Motor neuron (in vitro differentiated cells): ENCODE results near the gene PACRG. TPM values are rescaled to one million over a fixed set of nuclear protein-coding genes. Genes with fewer than 3 reads are reported as not detected.

Source experiments
- ATAC-seq, 8 experiments: fragments of 200-7000 bp; cut with Tn5 transposase; replicated peaks in 6 of 8; 2 replicates each; pipeline ENCODE4 v1.8.0; 2021; ENCODE audit warnings: mild to moderate bottlenecking in 8 of 8, moderate library complexity in 8 of 8
- H3K27ac ChIP-seq, 2 donors: fragments of 250-450 bp; sonication (Bioruptor Pico); 2 replicates each; pipeline ENCODE4 v1.9.0; 2021; ENCODE audit warnings: antibody characterized with exemption in 2 of 2, mild to moderate bottlenecking in 2 of 2, moderate library complexity in 1 of 2
- H3K4me1 ChIP-seq, 2 donors: fragments of 250-450 bp; sonication (Bioruptor Pico); replicated peaks in 1 of 2; 2 replicates each; pipeline ENCODE4 v1.6.1; 2021; ENCODE audit warnings: antibody characterized with exemption in 2 of 2, mild to moderate bottlenecking in 2 of 2, moderate library complexity in 1 of 2
- H3K4me3 ChIP-seq, 5 donors: fragments of 250-450 bp; sonication (Bioruptor Pico); 2 replicates each; pipeline ENCODE4 v1.9.0; 2021; ENCODE audit warnings: antibody characterized with exemption in 5 of 5, mild to moderate bottlenecking in 5 of 5, moderate library complexity in 4 of 5
- WGBS, 10 experiments: fragments of 450-650 bp; shearing (Covaris generic); methylation state at CpG; one replicate each; pipeline ENCODE4 v1.0.0; 2022; 5-methylcytosine and 5-hydroxymethylcytosine counted together
- in situ Hi-C, 9 experiments: fragments of 400-800 bp; cut with MboI; loops; one replicate each; pipeline ENCODE4 v1.15.0; 2021; ENCODE audit warnings: low sequenced_read_pairs in 9 of 9, low pct_unique_long_range_greater_than_20kb in 2 of 9; ENCODE audit not compliant: unreplicated experiment in 9 of 9
- total RNA-seq, 8 experiments: library from RNA; unstranded; fragments of 300-600 nt; gene quantifications; 2 replicates each; pipeline versions ENCODE4 v1.2.3 to v1.2.4, GENCODE V29; 2022

Gene PACRG
- total RNA-seq, 8 experiments from 2014 or later = 4.7 to 47.9 (median 11.9) TPM; not detected in 3

DNA sequence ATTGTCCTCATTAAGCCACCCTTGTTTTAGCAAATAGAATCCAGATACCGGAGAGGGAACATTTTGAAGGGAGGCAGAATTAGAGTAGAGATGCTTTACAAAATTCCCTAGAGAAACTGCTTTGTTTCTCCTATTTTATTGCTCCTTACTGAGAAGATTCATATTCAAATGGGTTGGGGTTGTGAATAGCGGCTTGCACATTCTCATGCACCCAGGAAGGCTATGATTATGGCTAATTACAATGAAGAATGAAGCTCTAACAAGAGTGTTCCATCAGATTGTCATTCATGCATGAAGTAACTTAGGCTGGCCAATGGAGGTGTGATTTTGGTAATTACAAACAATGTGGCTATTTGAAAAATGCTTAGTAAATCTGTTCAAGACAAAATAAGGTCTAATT lies 129.6 kb downstream of the PACRG start:
- Histone ChIP-seq H3K4me3 (peak overlapping the region in 4 of 5 donors; percentile 3 to 31 (median 23)), H3K4me1 (peaks cover 47 to 56% of the 10 kb centered on the region in 2 donors), H3K27ac (peak overlapping the region; percentile 80 to 86)
- peak; percentile 35 to 71 (median 56) for ATAC-seq
- in situ Hi-C loops = loop anchor here in 4 of 9 experiments (25.0 kb wide), 1 partner anchor 555 kb away; the partner anchor contains the start of gene QKI (in 4 of the 4)
- 0 to 19% (median 8%) methylated on average over 1 to 2 of the region's 2 CpGs; no CpG with 5 or more reads in 3 of the 10 experiments for WGBS, 10 experiments

DNA sequence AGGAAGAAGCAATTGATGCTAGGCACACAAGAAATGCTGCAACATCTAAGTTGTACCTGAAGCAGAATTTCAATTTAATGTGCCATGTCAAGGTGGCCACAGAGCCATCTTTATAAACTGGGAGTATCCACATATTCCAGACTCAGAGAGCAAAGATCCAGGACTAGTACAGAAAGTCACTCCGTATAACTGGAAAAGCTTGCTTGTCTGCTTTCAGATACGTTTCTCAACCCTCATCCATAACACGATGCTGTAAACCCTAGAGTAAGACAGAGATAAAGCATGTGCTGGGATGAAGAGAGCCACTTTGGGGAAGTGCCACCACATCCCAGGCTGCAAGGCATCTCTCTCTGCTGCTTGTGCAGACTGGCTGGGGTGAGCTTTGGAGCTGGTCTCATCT lies 134.7 kb downstream of the PACRG start:
- no peak overlapping the region for H3K27ac ChIP-seq
- peaks cover 14 to 19% of the 10 kb centered on the region in 2 donors for H3K4me1 ChIP-seq
- in situ Hi-C loops = loop anchor here in 4 of 9 experiments (25.0 kb wide), 1 partner anchor 550 kb away; the partner anchor contains the start of gene QKI (in 4 of the 4)
- no peak overlapping the region for H3K4me3 ChIP-seq
- peak in 1 of 8 experiments; percentile 14 for ATAC-seq
- WGBS, 10 experiments = 33 to 100% (median 86%) methylated on average over 1 to 3 of the region's 3 CpGs; no CpG with 5 or more reads in 3 of the 10 experiments

DNA sequence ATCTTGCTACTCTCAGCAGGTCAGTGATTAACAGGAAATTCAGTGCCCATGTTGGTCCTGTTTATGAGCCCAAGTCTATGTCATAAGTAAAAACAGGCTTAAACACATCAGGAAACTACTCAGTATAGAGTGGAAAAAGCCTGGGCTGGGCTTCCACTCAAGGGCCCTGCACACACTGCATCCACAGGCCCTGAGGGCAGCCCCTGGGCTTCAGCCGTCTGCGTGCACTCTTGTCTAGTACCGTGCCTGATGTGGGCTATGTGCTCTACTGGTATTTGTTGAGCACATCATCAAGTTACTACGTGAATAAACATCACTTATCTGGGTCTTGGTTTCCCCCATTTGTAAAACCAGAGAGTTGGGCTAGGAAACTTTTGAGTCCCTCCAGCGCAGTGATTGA lies 135.2 kb downstream of the PACRG start:
- H3K4me1 ChIP-seq = peaks cover 9 to 14% of the 10 kb centered on the region in 2 donors
- in situ Hi-C loops = loop anchor here in 4 of 9 experiments (25.0 kb wide), 1 partner anchor 549 kb away; the partner anchor contains the start of gene QKI (in 4 of the 4)
- 40 to 100% (median 94%) methylated on average over 1 to 5 of the region's 5 CpGs; no CpG with 5 or more reads in 2 of the 10 experiments for WGBS, 10 experiments
- H3K4me3 ChIP-seq = no peak overlapping the region
- no peak for ATAC-seq
- H3K27ac ChIP-seq = no peak overlapping the region

DNA sequence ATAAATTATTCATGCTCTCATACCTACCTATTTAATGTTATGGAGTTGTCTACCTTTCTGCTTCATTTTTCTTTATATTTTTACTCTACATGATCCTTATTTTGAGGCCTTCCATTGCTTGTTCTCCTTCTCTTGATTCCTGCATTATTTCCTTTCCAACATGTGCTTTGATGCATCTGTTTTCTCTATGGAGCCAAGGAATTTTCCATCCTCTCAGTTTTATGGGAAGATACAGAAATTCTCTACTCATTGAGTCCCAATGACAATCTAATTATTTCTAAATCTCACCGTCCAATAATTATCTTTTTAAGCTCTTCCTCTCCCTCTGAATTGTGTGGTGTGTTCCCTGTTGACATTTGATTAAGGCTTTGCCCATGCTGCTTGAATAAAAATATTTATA lies 136.0 kb downstream of the PACRG start:
- 0 to 100% (median 93%) methylated on average over 1 of the region's 1 CpG; no CpG with 5 or more reads in 1 of the 10 experiments for WGBS, 10 experiments

DNA sequence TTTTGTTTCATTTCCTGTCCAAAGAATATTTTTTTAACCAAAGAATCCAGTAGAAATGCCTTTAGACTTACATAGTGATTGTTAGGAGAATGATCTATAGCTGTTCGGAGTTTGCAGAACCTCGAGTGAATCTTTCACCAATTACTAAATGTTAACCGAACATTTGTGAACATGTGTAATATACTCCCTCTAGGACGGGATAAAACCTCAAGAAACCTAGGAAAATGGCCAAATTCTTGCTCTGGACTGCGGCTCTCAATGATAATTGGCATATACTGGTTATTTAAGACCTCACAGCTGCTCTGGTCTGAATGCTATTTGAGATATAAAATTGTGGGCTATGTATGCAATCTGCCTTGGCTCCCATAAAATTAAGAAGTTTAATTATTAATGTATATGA lies 137.1 kb downstream of the PACRG start:
- WGBS, 10 experiments = 35 to 100% (median 82%) methylated on average over 2 to 5 of the region's 5 CpGs; no CpG with 5 or more reads in 1 of the 10 experiments
- H3K4me3 ChIP-seq = no peak overlapping the region
- H3K4me1 ChIP-seq = peaks cover 5 to 9% of the 10 kb centered on the region in 2 donors
- in situ Hi-C loops = loop anchor here in 4 of 9 experiments (25.0 kb wide), 1 partner anchor 547 kb away; the partner anchor contains the start of gene QKI (in 4 of the 4)
- H3K27ac ChIP-seq = no peak overlapping the region
- no peak for ATAC-seq

More for the DNA sequence above, 136.0 kb downstream of the PACRG start:
- Histone ChIP-seq H3K4me1 (peaks cover 5 to 9% of the 10 kb centered on the region in 2 donors), H3K4me3 (no peak overlapping the region), H3K27ac (no peak overlapping the region)
- no peak for ATAC-seq
- in situ Hi-C loops = loop anchor here in 4 of 9 experiments (25.0 kb wide), 1 partner anchor 548 kb away; the partner anchor contains the start of gene QKI (in 4 of the 4)

DNA sequence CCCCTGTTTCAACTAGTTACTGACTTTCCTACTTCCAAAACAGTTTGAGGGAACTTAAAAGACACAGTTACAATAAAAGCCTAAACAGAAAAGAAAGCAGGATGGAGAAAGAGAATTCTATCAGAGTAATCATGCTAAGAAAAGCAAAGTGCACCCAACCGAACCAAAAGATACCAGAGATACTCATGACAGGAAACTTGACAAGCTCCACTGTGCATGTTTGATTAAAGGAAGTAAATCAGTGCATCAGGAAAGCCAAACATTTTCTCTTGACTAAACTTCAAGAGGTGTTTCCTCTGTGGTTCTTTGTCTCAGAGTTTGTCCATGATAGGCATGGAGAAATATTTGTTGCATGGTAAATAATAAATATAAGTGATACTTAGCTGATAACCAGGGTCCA lies 138.9 kb downstream of the PACRG start:
- WGBS, 10 experiments = 38 to 100% (median 58%) methylated on average over 1 of the region's 1 CpG; no CpG with 5 or more reads in 3 of the 10 experiments
- ATAC-seq = no peak
- Histone ChIP-seq H3K27ac (no peak overlapping the region), H3K4me1 (no peaks in the 10 kb centered on the region), H3K4me3 (no peak overlapping the region)
- in situ Hi-C loops = loop anchor here in 4 of 9 experiments (25.0 kb wide), 1 partner anchor 546 kb away; the partner anchor contains the start of gene QKI (in 4 of the 4)

DNA sequence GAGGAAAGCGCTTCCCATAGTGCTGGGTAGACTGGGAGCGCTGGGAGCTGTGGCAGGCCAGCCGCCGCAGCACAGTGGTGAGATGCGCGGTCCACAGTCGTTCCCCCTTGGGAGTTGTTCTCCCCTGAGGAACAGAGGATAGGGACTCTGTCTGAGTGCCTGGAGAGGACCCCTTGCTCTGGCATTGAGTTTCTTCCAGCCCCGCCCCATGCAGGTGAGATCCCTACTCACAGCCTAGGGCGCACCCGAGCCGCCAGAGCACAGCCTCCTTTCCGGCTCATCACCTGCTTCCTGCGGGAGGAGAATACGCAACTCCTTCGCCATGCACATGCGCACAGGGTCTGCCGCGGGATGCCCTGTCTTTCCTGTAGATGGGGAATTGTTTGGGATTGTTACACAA lies 140.6 kb downstream of the PACRG start:
- no peak overlapping the region for H3K27ac ChIP-seq
- H3K4me1 ChIP-seq = no peaks in the 10 kb centered on the region
- no peak overlapping the region for H3K4me3 ChIP-seq
- in situ Hi-C loops = loop anchor here in 4 of 9 experiments (25.0 kb wide), 1 partner anchor 544 kb away; the partner anchor contains the start of gene QKI (in 4 of the 4)
- no peak for ATAC-seq
- 91 to 100% (median 93%) methylated on average over 3 to 9 of the region's 18 CpGs; no CpG with 5 or more reads in 5 of the 10 experiments for WGBS, 10 experiments

DNA sequence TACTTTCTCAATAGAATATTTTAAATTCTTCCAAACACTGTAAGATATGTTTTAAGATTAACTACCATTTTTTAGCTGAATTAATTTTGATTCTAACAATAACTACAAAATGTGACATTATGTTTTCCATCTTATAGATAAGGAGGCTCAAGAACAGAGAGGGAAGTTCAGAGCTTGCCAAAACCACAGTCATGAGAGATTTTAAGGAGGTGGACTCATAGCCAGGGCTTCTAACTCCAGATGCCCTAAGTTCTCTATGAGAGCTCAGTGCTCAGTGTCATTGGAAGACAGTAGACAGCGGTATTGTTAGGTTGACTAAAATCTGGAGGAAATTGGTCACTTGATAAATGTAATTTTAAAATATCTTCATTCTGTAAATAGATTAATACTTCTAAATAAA lies 144.2 kb downstream of the PACRG start:
- WGBS, 10 experiments = 64 to 100% (median 95%) methylated on average over 1 of the region's 1 CpG; no CpG with 5 or more reads in 4 of the 10 experiments

DNA sequence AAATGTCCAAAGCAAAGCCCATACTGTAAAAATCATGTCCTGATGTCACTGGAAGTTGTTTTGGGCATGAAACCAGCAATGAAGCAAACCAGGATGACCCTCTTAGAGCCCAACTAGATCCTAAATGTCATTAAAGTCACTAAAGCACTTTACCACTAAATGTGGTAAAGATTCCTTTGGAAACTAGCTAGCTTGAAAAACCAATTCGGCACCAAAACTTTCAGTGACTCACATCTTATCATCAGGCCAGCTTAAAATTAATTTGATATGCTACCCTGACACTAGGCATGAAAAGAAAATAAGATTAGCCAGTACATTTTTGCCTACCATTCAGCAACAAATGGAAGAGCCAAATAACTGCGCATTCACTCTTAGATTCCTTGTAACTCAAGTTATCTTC lies 145.8 kb downstream of the PACRG start:
- Histone ChIP-seq H3K4me1 (no peaks in the 10 kb centered on the region), H3K4me3 (no peak overlapping the region), H3K27ac (no peak overlapping the region)
- ATAC-seq = no peak
- WGBS, 10 experiments = 29 to 100% (median 78%) methylated on average over 1 to 2 of the region's 2 CpGs; no CpG with 5 or more reads in 2 of the 10 experiments
- in situ Hi-C loops = loop anchor here in 4 of 9 experiments (25.0 kb wide), 1 partner anchor 539 kb away; the partner anchor contains the start of gene QKI (in 4 of the 4)

More for the DNA sequence above, 144.2 kb downstream of the PACRG start:
- in situ Hi-C loops = loop anchor here in 4 of 9 experiments (25.0 kb wide), 1 partner anchor 540 kb away; the partner anchor contains the start of gene QKI (in 4 of the 4)
- Histone ChIP-seq H3K27ac (no peak overlapping the region), H3K4me3 (no peak overlapping the region), H3K4me1 (no peaks in the 10 kb centered on the region)
- ATAC-seq = no peak

DNA sequence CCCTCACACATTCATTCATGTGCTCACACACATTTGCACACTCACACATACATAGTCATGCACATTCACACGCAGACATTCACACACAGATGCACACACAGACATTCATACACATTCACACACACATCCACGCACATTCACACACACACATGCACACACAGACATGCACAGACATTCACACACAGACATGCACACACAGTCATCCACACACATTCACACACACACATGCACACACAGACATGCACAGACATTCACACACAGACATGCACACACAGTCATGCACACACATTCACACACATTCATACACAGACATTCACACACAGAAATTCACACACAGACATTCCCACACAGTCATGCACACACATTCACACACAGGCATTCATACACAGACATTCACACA lies 147.3 kb downstream of the PACRG start:
- no peak overlapping the region for H3K4me3 ChIP-seq
- 40 to 100% (median 87%) methylated on average over 1 to 2 of the region's 2 CpGs; no CpG with 5 or more reads in 4 of the 10 experiments for WGBS, 10 experiments
- no peak for ATAC-seq
- no peak overlapping the region for H3K27ac ChIP-seq
- in situ Hi-C loops = no loop called here
- no peaks in the 10 kb centered on the region for H3K4me1 ChIP-seq

DNA sequence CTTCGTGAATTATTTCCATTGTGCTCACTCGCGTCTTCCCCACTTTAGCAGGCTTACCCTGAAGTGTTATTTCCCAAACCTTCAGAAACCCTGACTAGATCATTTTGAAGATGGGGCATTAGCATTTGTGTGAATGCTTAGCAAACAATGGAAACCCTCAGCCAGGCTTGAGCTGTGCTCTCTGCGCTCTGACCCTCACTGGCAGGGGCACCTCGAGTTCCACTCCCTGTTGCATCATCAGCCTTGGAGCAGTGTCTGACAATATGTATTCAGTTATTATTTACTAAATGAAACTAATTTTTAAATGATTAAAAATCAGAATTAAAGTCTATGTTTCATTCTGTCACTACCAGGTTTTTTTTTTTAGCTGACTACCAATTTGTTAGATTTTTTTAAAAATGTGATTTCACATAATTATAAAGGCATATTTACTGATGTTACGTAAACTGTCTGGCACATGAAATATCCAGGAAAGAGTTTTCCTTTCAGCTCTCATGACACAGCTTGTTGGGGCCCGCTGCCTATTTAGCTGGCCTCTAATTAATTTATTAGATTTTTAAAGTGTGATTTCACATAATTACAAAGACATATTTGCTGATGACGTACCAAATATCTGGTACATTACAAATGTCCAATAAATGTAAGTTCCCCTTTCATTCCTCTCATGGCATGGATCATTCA lies 155.2 kb downstream of the PACRG start:
- peak in 6 of 8 experiments; percentile 21 to 93 (median 85) for ATAC-seq
- in situ Hi-C loops = no loop called here

DNA sequence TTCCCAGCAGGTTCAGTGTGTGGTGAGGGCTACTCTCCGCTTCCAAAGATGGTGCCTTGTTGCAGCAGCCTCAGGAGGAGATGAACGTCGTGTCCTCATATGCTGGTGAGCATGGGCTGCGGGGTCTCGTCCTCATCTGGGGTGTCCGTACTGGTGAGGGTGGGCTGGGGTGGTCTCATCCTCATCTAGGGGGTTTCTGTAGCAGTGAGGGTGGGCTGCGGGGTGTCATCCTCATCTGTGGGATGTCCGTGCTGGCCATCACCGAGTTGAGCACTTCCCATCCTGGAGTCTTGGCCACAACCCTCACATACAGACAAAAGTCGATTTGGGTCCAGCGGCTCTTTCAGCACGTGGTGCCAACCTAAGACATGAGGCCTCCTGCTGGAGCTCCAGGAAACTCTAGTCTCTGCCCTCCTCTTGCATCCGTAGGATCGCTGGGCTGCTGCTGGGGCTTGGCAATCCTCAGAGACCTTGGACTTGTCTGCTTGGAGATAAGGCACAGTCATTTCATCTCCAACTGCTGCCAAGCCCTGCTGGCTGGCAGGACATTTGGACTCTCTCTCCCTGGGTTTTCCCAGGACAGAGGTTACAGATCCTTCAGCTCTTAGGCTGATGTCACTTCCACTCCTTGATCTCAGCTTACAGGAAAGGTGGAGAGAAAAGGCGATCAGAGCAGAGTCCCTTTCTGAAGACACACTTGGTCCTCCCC lies 160.4 kb downstream of the PACRG start:
- in situ Hi-C loops = no loop called here
- WGBS, 10 experiments = 56 to 100% (median 90%) methylated on average over 1 to 10 of the region's 15 CpGs; no CpG with 5 or more reads in 3 of the 10 experiments
- Histone ChIP-seq H3K27ac (no peak overlapping the region), H3K4me1 (peaks cover under 1 to 4% of the 10 kb centered on the region in 2 donors), H3K4me3 (no peak overlapping the region)
- ATAC-seq = no peak

More for the DNA sequence above, 155.2 kb downstream of the PACRG start:
- H3K4me1 ChIP-seq = peaks cover 9 to 13% of the 10 kb centered on the region in 2 donors
- H3K4me3 ChIP-seq = no peak overlapping the region
- WGBS, 10 experiments = 35 to 100% (median 69%) methylated on average over 1 to 8 of the region's 8 CpGs; no CpG with 5 or more reads in 1 of the 10 experiments
- peak overlapping the region in 1 of 2 donors; percentile 9 for H3K27ac ChIP-seq
